ENCODE measurements around the gene SLC8A2. TPM values are rescaled to one million over a fixed set of nuclear protein-coding genes. Genes with fewer than 3 reads are reported as not detected.
A peak's percentile ranks its signal among the peaks of the same experiment; 100 is the strongest.

SLC8A2 gene
- 0.17 TPM in 1 of 2 replicates, not detected in the other for total RNA-seq

GRCh38 chr19:47471733-47472457, at the start of gene SLC8A2:
Gene SLC8A2, minus strand, starts transcription at chr19:47471893. Its CDS starts 5,490 bp downstream, at chr19:47466403.
- DNase-seq, result peak; percentile 66

- no peak for DNase-seq
Measured at GRCh38 chr19:47520839-47521238, 49.1 kb upstream of the SLC8A2 start.

GRCh38 chr19:47520343-47520806, 48.7 kb upstream of the SLC8A2 start:
- no peak for DNase-seq

DNA sequence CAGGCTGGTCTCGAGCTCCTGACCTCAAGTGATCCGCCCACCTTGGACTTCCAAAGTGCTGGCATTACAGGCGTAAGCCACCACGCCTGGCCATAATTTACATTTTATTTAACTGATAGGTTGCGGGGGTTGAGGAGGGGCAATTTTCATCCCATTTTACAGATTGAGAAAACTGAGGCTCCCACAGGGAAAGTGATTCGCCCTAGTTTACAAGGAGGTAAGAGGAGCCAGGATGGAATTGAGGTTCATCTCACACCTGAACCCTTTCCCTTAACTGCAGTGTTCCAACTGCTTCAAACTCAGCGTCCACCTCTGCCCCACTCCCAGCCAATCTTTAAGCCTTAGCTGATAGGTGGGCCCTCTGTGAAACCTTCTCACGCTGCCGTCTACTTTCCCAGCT, 47.2 kb upstream of the SLC8A2 start:
- no peak for DNase-seq

GRCh38 chr19:47518139-47518538, 46.4 kb upstream of the SLC8A2 start:
- no peak for DNase-seq

- peak; percentile 100 for DNase-seq
Measured at GRCh38 chr19:47514869-47515588, 43.3 kb upstream of the SLC8A2 start, which contains the start of gene NAPA. Gene NAPA, minus strand, starts transcription at chr19:47515063. Its CDS starts 123 bp downstream, at chr19:47514940.

GRCh38 chr19:47514151-47514868, 42.6 kb upstream of the SLC8A2 start:
- no peak for DNase-seq

DNA sequence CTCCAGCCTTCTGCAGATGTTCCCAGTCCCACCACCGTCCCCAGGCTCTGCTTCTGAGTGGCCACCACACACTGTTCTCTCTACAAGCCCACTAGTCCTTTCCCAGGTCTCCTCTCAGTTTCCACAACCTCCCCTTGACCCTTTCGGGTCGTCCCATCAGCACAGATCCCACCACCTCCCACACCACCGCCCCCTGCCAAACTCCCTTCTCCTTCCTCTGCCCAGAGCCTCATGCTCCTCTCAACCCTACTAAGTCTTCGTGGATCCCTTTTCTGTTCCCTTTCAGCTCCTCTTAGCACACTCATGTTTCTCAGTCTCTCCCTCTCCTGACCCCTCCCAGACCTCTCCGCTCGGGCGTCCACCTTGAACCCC, 41.2 kb upstream of the SLC8A2 start:
- no peak for DNase-seq

DNA sequence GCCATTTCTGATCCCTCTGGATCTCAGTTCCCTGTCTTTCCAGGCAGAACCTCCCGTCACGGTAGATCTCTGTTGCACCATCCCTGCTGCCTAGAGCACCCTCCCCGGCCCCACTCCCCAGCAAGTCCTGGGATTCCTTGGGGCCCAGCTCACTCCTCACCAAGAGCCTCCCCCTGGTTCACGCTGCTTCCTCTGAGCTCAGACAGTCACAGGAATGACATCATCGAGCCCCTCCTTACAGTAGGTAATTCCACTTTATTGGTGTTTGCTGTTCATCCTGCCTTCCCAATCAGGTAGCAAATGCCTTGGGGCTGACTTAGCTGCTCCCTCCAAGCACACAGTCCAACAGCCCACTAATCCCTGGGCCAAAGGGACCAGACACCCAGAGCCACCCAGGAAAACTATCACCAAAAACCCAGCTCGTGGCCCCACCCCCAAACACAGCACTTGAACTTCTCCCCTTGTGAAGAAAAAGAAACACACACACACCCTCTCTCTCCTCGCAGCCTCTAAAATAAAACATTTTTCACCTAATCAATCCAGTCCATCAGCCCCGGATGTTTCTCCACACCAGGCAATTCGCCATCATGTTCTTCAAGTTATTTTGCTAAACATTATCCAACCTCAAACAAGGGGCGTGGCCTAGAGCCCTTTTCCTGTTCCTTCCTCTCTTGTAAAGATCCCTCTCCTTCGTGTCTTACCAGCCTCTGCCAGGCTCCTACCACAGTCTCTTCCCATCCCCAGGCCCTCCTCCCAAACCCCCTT, 40.7 kb upstream of the SLC8A2 start:
- no peak for DNase-seq

DNA sequence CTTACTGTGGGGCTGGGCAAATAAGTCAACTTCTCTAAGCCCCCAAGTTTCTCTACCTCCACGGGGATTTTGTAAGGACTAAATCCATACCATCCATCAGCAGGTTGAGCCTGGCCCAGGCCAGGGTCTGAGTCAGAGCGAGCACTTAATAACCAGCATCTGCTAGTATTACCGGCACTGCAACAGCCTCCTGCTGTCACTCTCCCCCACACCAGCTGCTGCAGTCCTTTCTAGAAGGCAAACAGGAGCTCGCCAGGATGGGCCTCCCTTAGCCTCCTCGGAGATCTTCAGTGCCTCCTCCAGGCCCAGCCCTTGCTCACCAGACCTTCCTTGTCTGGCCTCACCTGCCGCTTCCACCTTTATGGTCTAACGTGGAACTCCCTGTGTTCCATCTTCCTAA, 40.0 kb upstream of the SLC8A2 start:
- DNase-seq, result no peak

- no peak for DNase-seq
Measured at GRCh38 chr19:47511128-47511517, 39.4 kb upstream of the SLC8A2 start.

DNA sequence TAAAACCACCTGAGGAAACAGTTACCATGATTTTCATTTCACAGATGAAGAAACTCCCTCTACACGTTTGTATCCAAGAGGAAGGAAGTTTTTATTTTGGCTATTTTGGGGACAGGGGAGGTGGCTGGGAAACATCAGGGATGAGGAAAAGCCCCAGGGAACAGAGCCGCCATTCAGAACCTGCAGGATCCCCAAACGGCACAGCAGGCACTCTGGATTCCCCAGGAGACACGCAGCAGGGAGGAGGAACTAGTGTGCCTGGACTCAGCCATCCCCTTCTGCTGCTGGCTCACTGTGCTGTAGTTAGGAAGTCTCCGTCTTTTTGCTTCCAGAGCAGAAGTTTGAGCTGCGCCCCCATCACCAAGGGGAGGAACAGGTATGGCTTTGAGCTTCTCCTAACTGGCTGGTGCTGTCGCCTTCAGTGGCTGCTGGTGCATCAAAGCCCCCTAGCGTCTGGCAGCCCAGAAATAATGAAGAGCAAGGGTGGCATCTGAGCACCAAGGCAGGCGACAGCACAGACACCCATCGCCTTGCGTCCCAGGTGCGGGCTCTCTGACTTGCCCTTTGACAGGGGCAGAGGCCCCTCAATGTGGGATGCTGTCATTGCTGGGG, 38.9 kb upstream of the SLC8A2 start:
- no peak for DNase-seq

GRCh38 chr19:47509973-47510372, 38.3 kb upstream of the SLC8A2 start:
- peak; percentile 51 for DNase-seq

DNA sequence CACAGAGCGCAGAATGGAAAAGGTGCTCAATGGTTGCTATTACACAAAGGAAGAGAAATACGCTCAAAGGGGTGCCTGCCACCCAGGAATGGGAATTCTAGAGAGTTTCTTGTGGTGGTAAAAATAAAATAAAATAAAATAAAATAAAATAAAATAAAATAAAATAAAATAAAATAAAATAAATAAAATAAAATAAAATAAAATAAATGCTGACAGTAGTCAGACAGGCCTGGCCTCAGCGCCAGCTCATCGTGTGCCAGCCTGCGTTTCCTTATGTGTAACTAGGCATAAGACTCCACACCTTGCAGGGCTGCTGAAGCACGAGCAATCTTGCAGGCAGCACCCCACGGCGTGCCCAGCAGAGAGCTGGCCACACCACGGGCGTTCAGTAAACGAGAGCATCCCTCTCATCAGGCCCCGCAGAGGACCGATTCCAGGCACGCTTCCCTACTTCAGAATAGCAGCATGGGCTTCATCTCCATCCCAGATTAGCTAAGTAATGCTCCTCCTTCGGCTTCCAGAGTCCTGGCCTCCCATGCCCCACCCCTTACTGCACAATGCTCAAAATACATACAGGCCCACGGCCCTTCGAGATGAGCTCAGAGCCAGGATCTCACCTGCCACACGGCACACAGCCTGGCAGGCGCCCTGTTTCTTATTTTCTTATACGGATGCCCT, 37.6 kb upstream of the SLC8A2 start:
- no peak for DNase-seq

DNA sequence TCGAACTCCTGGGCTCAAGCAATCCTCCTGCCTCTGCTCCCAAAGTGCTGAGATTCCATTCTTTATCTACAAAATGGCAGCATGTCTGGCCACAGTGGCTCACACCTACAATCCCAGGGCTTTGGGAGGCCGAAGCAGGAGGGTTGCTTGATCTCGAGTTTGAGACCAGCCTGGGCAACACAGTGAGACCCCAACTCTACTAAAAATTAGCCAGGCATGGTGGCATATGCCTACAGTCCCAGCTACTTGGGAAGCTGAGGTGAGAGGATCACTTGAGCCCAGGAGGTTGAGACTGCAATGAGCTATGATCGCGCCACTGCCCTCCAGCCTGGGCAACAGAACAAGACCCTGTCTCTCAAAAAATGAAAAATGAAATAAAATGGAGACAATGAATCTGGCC, 37.0 kb upstream of the SLC8A2 start:
- no peak for DNase-seq

DNA sequence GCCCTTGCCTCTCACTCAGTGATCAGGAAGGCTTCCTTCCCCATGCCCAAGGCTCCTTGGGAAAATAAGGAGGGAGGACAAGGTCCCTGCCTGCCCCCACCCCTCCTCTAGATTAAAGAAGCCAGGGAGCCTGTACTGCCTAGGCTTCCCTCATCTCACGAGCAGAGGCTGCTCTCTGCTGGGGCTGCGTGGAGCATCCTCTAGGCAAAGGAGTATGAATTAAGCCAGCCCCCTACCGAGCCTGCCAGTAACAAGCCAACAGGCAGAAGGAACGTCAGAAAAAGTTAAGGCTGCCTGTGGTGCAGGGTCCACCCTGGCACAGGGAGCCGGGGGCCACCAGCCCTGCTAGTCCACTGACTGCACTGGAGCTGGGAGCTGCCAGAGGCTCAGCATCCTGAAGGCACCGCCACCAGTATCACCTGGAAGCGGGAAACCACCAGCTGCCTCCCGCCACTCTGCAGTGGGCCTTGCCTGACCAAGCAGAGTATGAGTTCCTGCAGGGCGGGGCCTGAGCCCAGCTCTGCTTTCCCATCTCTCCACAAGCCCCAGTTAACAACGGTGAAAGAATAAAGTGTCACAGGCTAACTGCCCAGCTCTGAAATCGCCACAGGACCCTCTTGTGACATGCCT, 36.3 kb upstream of the SLC8A2 start:
- DNase-seq, result no peak

DNA sequence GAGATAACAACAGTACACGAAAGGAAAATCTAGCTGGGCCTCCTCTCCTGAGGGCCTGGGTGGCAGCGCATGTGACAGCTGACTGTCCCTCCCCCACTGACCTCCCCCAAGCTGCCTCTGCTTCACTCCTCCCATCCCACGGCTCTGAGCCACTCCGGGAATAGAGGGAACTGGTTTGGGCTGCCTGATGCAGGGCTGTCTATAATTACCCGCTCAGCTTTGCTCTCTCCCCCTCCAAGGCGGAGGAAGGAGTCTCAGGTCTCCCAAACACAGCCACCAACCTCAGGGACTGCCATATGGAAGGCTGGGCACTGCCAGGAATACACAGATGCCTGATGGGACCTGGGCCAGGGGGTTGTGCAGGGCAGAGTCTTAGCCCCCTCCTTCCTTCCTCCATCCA, 35.3 kb upstream of the SLC8A2 start:
- DNase-seq, result no peak

- no peak for DNase-seq
Measured at GRCh38 chr19:47506459-47506858, 34.8 kb upstream of the SLC8A2 start.

- DNase-seq, result no peak
Measured at GRCh38 chr19:47505506-47505905, 33.8 kb upstream of the SLC8A2 start.

DNA sequence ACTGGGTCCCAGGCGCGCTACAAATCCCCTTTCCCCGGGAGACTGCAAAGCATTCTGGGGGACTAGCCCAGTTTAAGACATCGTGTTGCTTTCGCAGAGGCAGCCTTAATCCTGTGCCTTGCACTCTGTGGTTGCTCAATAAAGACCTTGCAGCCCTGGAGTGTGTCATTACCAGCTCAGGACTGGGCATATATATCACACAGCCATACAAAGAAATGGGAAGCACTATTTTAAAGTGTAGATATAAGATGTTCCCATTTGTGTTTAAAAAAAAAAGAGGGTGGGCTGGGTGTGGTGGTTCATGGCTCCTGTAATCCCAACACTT, 32.1 kb upstream of the SLC8A2 start:
- DNase-seq, result no peak

DNA sequence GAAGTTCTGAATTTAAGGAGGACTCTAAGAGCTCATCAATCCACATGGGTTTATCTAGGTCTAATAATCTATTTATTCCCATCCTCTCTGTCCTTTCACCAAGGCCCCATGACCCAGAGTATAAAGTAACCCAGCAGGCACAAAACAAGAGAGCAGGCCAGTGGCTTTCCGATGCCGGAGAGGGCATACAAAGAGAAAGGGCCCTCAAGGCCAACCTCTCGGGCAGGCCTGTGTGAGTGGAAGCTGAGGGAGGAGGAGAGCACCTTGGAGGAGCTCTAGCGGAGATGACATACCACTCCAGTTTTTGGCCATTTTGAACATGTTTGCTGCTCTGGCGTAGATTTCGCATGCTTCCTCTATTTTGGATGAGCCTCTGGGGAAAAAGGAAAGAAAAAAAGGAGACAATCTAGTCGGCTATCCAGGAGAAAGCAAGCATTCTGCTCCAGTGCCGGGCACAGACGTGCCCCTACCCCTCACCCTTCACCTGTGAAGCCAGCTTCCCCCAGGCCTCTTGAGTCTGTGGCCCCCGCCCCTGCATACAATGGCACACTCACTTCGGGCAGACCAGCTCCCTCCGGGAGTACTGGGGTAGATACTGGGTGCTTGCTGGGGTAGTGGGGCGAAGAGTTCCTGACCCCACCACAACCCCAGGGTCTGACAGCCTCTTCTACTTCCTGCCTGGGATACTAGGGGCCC, 31.6 kb upstream of the SLC8A2 start:
- no peak for DNase-seq
